HEK293T (cell line): ENCODE data around the gene TMEM121.
"Not testable (repeated sequence)": the region's sequence is repeated elsewhere in the genome, so short reads cannot be mapped to it uniquely, and the experiment has no call there.

Source experiments
- CTCF ChIA-PET: fragments of 350-600 bp; formaldehyde crosslinking; extraction: SDS; loops from one replicate; lab custom pipeline; 2021; ENCODE audit warnings: antibody characterized with exemption, inconsistent platforms; lab: Yijun Ruan, JAX
- POLR2A ChIA-PET: fragments of 350-600 bp; formaldehyde crosslinking; extraction: SDS; loops from one replicate; lab custom pipeline; 2020; ENCODE audit warnings: antibody characterized with exemption, inconsistent platforms; lab: Yijun Ruan, JAX
- DNase-seq: peaks from one replicate; pipeline ENCODE4 v3.0.0; 2012; ENCODE audit warnings: mixed read lengths; ENCODE audit errors: extremely low spot score
- ARNT ChIP-seq: fragments of 450-650 bp; IDR thresholded peaks from 2 replicates; pipeline ENCODE4 v1.6.1; 2017; ENCODE audit warnings: mild to moderate bottlenecking
- BHLHE40 ChIP-seq: fragments of 450-650 bp; IDR thresholded peaks from 2 replicates; pipeline ENCODE4 v1.6.1; 2016; ENCODE audit warnings: mild to moderate bottlenecking, moderate library complexity, borderline replicate concordance
- CTBP1 ChIP-seq: fragments of 450-650 bp; IDR thresholded peaks from 2 replicates; pipeline ENCODE4 v1.6.1; 2016; ENCODE audit warnings: borderline replicate concordance
- ELF4 ChIP-seq: fragments of 450-650 bp; IDR thresholded peaks from 2 replicates; pipeline ENCODE4 v1.6.1; 2017; ENCODE audit warnings: antibody characterized with exemption
- FOXA1 ChIP-seq: fragments of 450-650 bp; IDR thresholded peaks from 2 replicates; pipeline ENCODE4 v1.6.1; 2016; ENCODE audit warnings: mild to moderate bottlenecking
- FOXK2 ChIP-seq: fragments of 450-650 bp; IDR thresholded peaks from 2 replicates; pipeline ENCODE4 v1.6.1; 2016; ENCODE audit warnings: mild to moderate bottlenecking
- FOXM1 ChIP-seq: fragments of 450-650 bp; IDR thresholded peaks from 2 replicates; pipeline ENCODE4 v1.6.1; 2017; ENCODE audit warnings: mild to moderate bottlenecking, borderline replicate concordance
- HDGF ChIP-seq: fragments of 450-650 bp; IDR thresholded peaks from 2 replicates; pipeline ENCODE4 v1.6.1; 2017; ENCODE audit warnings: antibody characterized with exemption, borderline replicate concordance
- L3MBTL2 ChIP-seq: fragments of 450-650 bp; conservative IDR thresholded peaks from 2 replicates; pipeline ENCODE4 v1.6.1; 2016; ENCODE audit warnings: mild to moderate bottlenecking
- LEF1 ChIP-seq: fragments of 450-650 bp; IDR thresholded peaks from 2 replicates; pipeline ENCODE4 v1.6.1; 2017; ENCODE audit warnings: mild to moderate bottlenecking, borderline replicate concordance
- NFRKB ChIP-seq: fragments of 450-650 bp; IDR thresholded peaks from 2 replicates; pipeline ENCODE4 v1.6.1; 2016; ENCODE audit warnings: mild to moderate bottlenecking, moderate library complexity
- PKNOX1 ChIP-seq: fragments of 450-650 bp; IDR thresholded peaks from 2 replicates; pipeline ENCODE4 v1.6.1; 2016
- SP1 ChIP-seq: fragments of 450-650 bp; IDR thresholded peaks from 2 replicates; pipeline ENCODE4 v1.6.1; 2017
- SUZ12 ChIP-seq: fragments of 450-650 bp; IDR thresholded peaks from 2 replicates; pipeline ENCODE4 v1.6.1; 2016; ENCODE audit warnings: mild to moderate bottlenecking
- TARDBP ChIP-seq: fragments of 450-650 bp; IDR thresholded peaks from 2 replicates; pipeline ENCODE4 v1.6.1; 2016
- ZNF384 ChIP-seq: fragments of 450-650 bp; IDR thresholded peaks from 2 replicates; pipeline ENCODE4 v1.6.1; 2016

Gene TMEM121

GRCh38 chr14:105540811-105541210 lies 14.4 kb downstream of the TMEM121 start:
- TF ChIP-seq CTBP1 = no peak
- no peak for TF ChIP-seq L3MBTL2
- TF ChIP-seq HDGF = no peak
- TF ChIP-seq NFRKB = no peak
- TF ChIP-seq FOXM1 = no peak
- no peak for TF ChIP-seq ZNF384
- TF ChIP-seq TARDBP = no peak
- no peak for TF ChIP-seq FOXK2
- TF ChIP-seq SP1 = no peak
- TF ChIP-seq FOXA1 = no peak
- TF ChIP-seq ARNT = no peak
- no peak for TF ChIP-seq PKNOX1
- no peak for TF ChIP-seq SUZ12
- no peak for TF ChIP-seq ELF4
- no peak for TF ChIP-seq LEF1
- TF ChIP-seq BHLHE40 = no peak
- DNase-seq = no peak
- ChIA-PET POLR2A (no interaction called here), CTCF (interaction anchor here (0.7 kb wide), 1 partner anchor 60 kb away, joined by 3 read pairs; no protein-coding TSS in a partner anchor)

- DNase-seq = no peak
- ChIA-PET CTCF (no interaction called here), POLR2A (no interaction called here)
- no peak for TF ChIP-seq FOXK2
- no peak for TF ChIP-seq PKNOX1
- TF ChIP-seq BHLHE40 = no peak
- no peak for TF ChIP-seq FOXA1
- TF ChIP-seq NFRKB = no peak
- TF ChIP-seq ZNF384 = no peak
Observed at GRCh38 chr14:105541218-105541875, 15.0 kb downstream of the TMEM121 start.

- DNase-seq, POLR2A ChIA-PET, CTCF ChIA-PET: not testable (repeated sequence)
Observed at GRCh38 chr14:105545676-105546075, 19.3 kb downstream of the TMEM121 start.

- POLR2A ChIA-PET, CTCF ChIA-PET, DNase-seq: not testable (repeated sequence)
Observed at GRCh38 chr14:105546410-105546809, 20.0 kb downstream of the TMEM121 start.

- POLR2A ChIA-PET, CTCF ChIA-PET, DNase-seq: not testable (repeated sequence)
Observed at GRCh38 chr14:105547072-105547471, 20.7 kb downstream of the TMEM121 start.

- TF ChIP-seq FOXA1 (no peak), BHLHE40 (no peak), CTBP1 (no peak), ZNF384 (no peak), SP1 (no peak), FOXM1 (no peak), TARDBP (no peak), NFRKB (no peak), LEF1 (no peak), ARNT (no peak), PKNOX1 (no peak)
- ChIA-PET POLR2A (no interaction called here), CTCF (no interaction called here)
- DNase-seq = no peak
Observed at GRCh38 chr14:105547741-105548169, 21.4 kb downstream of the TMEM121 start.

GRCh38 chr14:105549481-105549880 lies 23.1 kb downstream of the TMEM121 start:
- POLR2A ChIA-PET = no interaction called here
- CTCF ChIA-PET = no interaction called here
- DNase-seq = no peak
- TF ChIP-seq FOXM1 (no peak), ZNF384 (no peak), CTBP1 (no peak), BHLHE40 (no peak), HDGF (no peak), NFRKB (no peak), ARNT (no peak), SUZ12 (no peak), ELF4 (no peak), L3MBTL2 (no peak), TARDBP (no peak), FOXA1 (no peak), LEF1 (no peak), PKNOX1 (no peak), FOXK2 (no peak), SP1 (no peak)
